HepG2 (cell line): Measurements from ENCODE around the gene TDP2. TPM values are rescaled to one million over a fixed set of nuclear protein-coding genes. Genes with fewer than 3 reads are reported as not detected.

Experiments used
- CBX2 ChIP-seq, 2 experiments: fragments of 200-600 bp in 1 of 2; sonication (generic); formaldehyde crosslinking in 1 of 2; IDR thresholded peaks; 2 replicates each; pipeline versions ENCODE4 v1.7.0 to v1.8.1; 2018 to 2022; ENCODE audit warnings: low read depth in 2 of 2, low read length in 1 of 2, mild to moderate bottlenecking in 1 of 2, missing genetic modification reagents in 1 of 2
- CEBPB ChIP-seq: IDR thresholded peaks from 2 replicates; pipeline ENCODE4 v1.6.1; 2011; ENCODE audit warnings: low read depth, low read length, improper control_type of control experiment, borderline replicate concordance
- ISX ChIP-seq: sonication (generic); formaldehyde crosslinking; conservative IDR thresholded peaks from 2 replicates; pipeline ENCODE4 v1.5.0; 2020; ENCODE audit warnings: missing genetic modification reagents
- MAF1 ChIP-seq: sonication (generic); formaldehyde crosslinking; IDR thresholded peaks from 2 replicates; pipeline ENCODE4 v1.5.0; 2020; ENCODE audit warnings: missing genetic modification reagents, borderline replicate concordance
- MZF1 ChIP-seq: sonication (generic); formaldehyde crosslinking; IDR thresholded peaks from 2 replicates; pipeline ENCODE4 v1.8.1; 2023; ENCODE audit warnings: mild to moderate bottlenecking, missing genetic modification reagents, borderline replicate concordance
- polyA plus RNA-seq, 8 experiments: library from polyadenylated mRNA; depleted of rRNA in 3 of 8; stranded (reverse) in 7 of 8; unstranded in 1 of 8; fragments of >200 nt; fragmentation: Illumina TruSeq in 4 of 8; extraction: Trizol in 4 of 8; gene quantifications; 2 replicates each; pipeline versions ENCODE4 v1.2.1 to v1.2.3, GENCODE V29; 2011 to 2016; ENCODE audit warnings: low read depth in 4 of 8, missing spikeins in 1 of 8, mixed read lengths in 1 of 8; ENCODE audit not compliant: insufficient read depth in 1 of 8
- total RNA-seq, 5 experiments: library from RNA; depleted of rRNA; stranded (reverse); fragments of >200 nt; fragmentation: Illumina TruSeq; extraction: Trizol; gene quantifications; 2 replicates each; pipeline ENCODE4 v1.2.3, GENCODE V29; 2016; ENCODE audit warnings: low read depth in 1 of 5
- TF ChIP-seq, protein P1 (sequence below): sonication (generic); formaldehyde crosslinking; IDR thresholded peaks from 2 replicates; pipeline ENCODE4 v1.4.0; 2020; ENCODE audit warnings: missing genetic modification reagents
- TF ChIP-seq, protein P2 (sequence below): sonication (generic); formaldehyde crosslinking; IDR thresholded peaks from 2 replicates; pipeline ENCODE4 v1.8.1; 2023; ENCODE audit warnings: mild to moderate bottlenecking, inconsistent platforms, moderate library complexity, missing genetic modification reagents, borderline replicate concordance
- TF ChIP-seq, protein P3 (sequence below): IDR thresholded peaks from 2 replicates; pipeline ENCODE4 v1.6.1; 2016; ENCODE audit warnings: low read depth, control low read depth

TDP2 gene
- total and polyA plus RNA-seq, 2 of the 13 experiments (the other 11 are each of a cell fraction or from before 2014, with no cell fraction given) = 30.5 to 42.6 TPM

DNA sequence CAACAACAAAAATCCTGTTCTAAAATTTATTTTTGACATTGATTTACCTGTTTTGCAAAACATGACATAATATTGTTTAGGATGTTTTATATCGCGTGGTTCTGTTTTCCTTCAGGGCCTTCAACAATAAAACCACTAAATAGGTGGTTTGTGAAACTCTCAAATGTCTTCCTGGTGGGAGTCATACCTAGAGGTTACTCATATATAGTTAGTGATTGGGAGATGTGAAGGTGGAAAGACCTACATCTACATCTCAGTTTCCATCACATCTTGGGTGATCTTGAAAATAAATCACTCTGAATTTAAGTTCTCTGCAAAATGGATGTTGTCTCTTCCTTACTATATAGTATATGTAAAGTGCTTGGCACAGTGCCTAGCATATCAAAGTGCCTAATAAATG lies 29.4 kb upstream of the TDP2 start (continued):
- TF ChIP-seq, protein P1, sequence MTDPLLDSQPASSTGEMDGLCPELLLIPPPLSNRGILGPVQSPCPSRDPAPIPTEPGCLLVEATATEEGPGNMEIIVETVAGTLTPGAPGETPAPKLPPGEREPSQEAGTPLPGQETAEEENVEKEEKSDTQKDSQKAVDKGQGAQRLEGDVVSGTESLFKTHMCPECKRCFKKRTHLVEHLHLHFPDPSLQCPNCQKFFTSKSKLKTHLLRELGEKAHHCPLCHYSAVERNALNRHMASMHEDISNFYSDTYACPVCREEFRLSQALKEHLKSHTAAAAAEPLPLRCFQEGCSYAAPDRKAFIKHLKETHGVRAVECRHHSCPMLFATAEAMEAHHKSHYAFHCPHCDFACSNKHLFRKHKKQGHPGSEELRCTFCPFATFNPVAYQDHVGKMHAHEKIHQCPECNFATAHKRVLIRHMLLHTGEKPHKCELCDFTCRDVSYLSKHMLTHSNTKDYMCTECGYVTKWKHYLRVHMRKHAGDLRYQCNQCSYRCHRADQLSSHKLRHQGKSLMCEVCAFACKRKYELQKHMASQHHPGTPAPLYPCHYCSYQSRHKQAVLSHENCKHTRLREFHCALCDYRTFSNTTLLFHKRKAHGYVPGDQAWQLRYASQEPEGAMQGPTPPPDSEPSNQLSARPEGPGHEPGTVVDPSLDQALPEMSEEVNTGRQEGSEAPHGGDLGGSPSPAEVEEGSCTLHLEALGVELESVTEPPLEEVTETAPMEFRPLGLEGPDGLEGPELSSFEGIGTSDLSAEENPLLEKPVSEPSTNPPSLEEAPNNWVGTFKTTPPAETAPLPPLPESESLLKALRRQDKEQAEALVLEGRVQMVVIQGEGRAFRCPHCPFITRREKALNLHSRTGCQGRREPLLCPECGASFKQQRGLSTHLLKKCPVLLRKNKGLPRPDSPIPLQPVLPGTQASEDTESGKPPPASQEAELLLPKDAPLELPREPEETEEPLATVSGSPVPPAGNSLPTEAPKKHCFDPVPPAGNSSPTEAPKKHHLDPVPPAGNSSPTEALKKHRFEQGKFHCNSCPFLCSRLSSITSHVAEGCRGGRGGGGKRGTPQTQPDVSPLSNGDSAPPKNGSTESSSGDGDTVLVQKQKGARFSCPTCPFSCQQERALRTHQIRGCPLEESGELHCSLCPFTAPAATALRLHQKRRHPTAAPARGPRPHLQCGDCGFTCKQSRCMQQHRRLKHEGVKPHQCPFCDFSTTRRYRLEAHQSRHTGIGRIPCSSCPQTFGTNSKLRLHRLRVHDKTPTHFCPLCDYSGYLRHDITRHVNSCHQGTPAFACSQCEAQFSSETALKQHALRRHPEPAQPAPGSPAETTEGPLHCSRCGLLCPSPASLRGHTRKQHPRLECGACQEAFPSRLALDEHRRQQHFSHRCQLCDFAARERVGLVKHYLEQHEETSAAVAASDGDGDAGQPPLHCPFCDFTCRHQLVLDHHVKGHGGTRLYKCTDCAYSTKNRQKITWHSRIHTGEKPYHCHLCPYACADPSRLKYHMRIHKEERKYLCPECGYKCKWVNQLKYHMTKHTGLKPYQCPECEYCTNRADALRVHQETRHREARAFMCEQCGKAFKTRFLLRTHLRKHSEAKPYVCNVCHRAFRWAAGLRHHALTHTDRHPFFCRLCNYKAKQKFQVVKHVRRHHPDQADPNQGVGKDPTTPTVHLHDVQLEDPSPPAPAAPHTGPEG (CRISPR knock-in tag) = no peak
- no peak for TF ChIP-seq CEBPB
- TF ChIP-seq, protein P2, sequence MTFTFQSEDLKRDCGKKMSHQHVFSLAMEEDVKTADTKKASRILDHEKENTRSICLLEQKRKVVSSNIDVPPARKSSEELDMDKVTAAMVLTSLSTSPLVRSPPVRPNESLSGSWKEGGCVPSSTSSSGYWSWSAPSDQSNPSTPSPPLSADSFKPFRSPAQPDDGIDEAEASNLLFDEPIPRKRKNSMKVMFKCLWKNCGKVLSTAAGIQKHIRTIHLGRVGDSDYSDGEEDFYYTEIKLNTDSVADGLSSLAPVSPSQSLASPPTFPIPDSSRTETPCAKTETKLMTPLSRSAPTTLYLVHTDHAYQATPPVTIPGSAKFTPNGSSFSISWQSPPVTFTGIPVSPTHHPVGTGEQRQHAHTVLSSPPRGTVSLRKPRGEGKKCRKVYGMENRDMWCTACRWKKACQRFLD = no peak
- no peak for TF ChIP-seq MAF1
- no peak for TF ChIP-seq MZF1 (CRISPR knock-in tag)
- TF ChIP-seq ISX = no peak
- no peak for TF ChIP-seq CBX2 (IDR thresholded peaks at IDR 0.05; ENCODE audit: low read depth, low read length)
- TF ChIP-seq CBX2 (CRISPR knock-in tag; IDR thresholded peaks at IDR 0.05; ENCODE audit: low read depth) = no peak
- TF ChIP-seq, protein P3, sequence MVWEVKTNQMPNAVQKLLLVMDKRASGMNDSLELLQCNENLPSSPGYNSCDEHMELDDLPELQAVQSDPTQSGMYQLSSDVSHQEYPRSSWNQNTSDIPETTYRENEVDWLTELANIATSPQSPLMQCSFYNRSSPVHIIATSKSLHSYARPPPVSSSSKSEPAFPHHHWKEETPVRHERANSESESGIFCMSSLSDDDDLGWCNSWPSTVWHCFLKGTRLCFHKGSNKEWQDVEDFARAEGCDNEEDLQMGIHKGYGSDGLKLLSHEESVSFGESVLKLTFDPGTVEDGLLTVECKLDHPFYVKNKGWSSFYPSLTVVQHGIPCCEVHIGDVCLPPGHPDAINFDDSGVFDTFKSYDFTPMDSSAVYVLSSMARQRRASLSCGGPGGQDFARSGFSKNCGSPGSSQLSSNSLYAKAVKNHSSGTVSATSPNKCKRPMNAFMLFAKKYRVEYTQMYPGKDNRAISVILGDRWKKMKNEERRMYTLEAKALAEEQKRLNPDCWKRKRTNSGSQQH (CRISPR knock-in tag) = no peak
